ENCODE measurements around the gene NUDT2.

- TF ChIP-seq POLR2A (IDR thresholded peaks at IDR 0.05; ENCODE audit: low read depth) (no peak), POLR2AphosphoS5 (IDR thresholded peaks at IDR 0.05) (no peak)
- TF ChIP-seq, protein P1, sequence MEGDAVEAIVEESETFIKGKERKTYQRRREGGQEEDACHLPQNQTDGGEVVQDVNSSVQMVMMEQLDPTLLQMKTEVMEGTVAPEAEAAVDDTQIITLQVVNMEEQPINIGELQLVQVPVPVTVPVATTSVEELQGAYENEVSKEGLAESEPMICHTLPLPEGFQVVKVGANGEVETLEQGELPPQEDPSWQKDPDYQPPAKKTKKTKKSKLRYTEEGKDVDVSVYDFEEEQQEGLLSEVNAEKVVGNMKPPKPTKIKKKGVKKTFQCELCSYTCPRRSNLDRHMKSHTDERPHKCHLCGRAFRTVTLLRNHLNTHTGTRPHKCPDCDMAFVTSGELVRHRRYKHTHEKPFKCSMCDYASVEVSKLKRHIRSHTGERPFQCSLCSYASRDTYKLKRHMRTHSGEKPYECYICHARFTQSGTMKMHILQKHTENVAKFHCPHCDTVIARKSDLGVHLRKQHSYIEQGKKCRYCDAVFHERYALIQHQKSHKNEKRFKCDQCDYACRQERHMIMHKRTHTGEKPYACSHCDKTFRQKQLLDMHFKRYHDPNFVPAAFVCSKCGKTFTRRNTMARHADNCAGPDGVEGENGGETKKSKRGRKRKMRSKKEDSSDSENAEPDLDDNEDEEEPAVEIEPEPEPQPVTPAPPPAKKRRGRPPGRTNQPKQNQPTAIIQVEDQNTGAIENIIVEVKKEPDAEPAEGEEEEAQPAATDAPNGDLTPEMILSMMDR (IDR thresholded peaks at IDR 0.05) = no peak
Observed at GRCh38 chr9:34371886-34372466, 42.6 kb downstream of the NUDT2 start.

All from esophagus muscularis mucosa (tissue), 3 donors.